22Rv1 (cell line): ENCODE measurements around the gene RASSF5.

Experiments
- ZFX ChIP-seq: fragments of 450-650 bp; IDR thresholded peaks from 2 replicates; pipeline ENCODE4 v1.6.1; 2017; ENCODE audit warnings: antibody characterized with exemption, borderline replicate concordance
- TF ChIP-seq, protein P1 (sequence below): fragments of 450-650 bp; IDR thresholded peaks from 2 replicates; pipeline ENCODE4 v1.5.1; 2017; ENCODE audit warnings: mild to moderate bottlenecking

- TF ChIP-seq, protein P1, sequence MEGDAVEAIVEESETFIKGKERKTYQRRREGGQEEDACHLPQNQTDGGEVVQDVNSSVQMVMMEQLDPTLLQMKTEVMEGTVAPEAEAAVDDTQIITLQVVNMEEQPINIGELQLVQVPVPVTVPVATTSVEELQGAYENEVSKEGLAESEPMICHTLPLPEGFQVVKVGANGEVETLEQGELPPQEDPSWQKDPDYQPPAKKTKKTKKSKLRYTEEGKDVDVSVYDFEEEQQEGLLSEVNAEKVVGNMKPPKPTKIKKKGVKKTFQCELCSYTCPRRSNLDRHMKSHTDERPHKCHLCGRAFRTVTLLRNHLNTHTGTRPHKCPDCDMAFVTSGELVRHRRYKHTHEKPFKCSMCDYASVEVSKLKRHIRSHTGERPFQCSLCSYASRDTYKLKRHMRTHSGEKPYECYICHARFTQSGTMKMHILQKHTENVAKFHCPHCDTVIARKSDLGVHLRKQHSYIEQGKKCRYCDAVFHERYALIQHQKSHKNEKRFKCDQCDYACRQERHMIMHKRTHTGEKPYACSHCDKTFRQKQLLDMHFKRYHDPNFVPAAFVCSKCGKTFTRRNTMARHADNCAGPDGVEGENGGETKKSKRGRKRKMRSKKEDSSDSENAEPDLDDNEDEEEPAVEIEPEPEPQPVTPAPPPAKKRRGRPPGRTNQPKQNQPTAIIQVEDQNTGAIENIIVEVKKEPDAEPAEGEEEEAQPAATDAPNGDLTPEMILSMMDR: no peak
- no peak for TF ChIP-seq ZFX
Observed at GRCh38 chr1:206464456-206464964, 42.8 kb upstream of the RASSF5 start.
